D721Med (cell line): ENCODE measurements around the gene KATNIP.

Experiments
- DNase-seq: peaks from one replicate; pipeline ENCODE4 v3.0.0; 2011; ENCODE audit warnings: low spot score; ENCODE audit not compliant: insufficient read length
- FAIRE-seq: peaks from 2 replicates; lab custom pipeline; 2011; peaks lifted over from hg19 to GRCh38; lab: Jason Lieb, UNC
- TF ChIP-seq, protein P1 (sequence below): IDR thresholded peaks from 2 replicates; pipeline ENCODE4 v1.5.1; 2012; ENCODE audit warnings: mild to moderate bottlenecking, control low read depth; ENCODE audit not compliant: insufficient read depth; ENCODE audit errors: missing control alignments

KATNIP gene

DNA sequence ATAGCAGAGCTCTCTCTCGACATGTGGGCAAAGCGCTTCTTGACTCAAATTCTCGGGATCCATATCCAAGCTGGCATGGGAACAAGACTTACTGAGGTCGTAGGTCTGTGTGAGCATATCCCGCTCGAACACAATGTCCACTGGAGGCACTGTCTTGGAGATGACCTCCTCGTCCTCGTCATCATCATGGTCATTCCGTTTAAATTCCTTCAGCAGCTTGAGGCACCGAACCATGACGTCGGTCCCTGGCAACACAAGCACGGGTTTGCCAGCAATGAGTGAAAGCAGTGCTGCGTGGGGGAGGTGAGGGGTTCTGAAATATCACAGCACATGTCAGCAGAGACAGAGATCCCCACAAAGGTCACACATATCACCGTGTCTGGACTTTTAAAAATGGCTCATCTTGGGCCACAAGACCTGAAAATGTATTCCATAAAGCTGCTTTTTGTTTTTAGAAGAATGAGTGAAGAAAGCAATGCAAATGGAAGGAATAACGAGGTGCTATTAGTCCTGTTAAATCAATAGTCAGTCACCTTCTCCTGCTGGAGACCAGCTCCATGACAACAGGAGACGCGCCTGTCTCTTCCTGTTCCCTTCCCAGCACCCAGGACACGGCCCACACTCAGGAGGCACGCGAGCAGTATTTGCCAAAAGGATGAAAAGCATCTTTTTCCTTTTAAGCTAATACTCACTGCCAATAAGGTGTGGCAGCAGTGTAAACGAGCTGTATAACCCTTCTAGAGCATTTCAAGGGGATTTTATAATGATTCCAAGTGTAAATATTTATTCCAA is 38.1 kb upstream of the KATNIP start:
- DNase-seq (no peak), FAIRE-seq (no peak)
- TF ChIP-seq, protein P1, sequence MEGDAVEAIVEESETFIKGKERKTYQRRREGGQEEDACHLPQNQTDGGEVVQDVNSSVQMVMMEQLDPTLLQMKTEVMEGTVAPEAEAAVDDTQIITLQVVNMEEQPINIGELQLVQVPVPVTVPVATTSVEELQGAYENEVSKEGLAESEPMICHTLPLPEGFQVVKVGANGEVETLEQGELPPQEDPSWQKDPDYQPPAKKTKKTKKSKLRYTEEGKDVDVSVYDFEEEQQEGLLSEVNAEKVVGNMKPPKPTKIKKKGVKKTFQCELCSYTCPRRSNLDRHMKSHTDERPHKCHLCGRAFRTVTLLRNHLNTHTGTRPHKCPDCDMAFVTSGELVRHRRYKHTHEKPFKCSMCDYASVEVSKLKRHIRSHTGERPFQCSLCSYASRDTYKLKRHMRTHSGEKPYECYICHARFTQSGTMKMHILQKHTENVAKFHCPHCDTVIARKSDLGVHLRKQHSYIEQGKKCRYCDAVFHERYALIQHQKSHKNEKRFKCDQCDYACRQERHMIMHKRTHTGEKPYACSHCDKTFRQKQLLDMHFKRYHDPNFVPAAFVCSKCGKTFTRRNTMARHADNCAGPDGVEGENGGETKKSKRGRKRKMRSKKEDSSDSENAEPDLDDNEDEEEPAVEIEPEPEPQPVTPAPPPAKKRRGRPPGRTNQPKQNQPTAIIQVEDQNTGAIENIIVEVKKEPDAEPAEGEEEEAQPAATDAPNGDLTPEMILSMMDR: no peak

DNA sequence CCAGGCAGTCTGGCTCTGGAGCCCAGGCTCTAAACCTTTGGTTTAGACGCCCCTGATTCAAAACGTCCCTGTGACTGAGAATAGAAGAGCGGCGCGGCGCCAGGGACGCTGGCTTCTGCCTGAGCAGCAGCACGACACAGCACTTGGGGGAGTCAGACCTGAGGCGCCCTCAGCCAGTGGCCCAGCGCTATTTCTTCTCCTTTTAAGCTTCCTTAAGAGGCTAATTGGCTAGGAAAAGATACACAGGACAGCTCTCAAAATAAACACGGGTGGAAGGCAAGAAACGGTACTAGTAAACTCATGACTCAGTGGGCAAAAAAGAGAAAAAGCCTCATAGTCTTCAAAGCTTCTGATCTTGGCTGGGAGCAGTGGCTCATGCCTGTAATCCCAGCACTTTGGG is 35.1 kb upstream of the KATNIP start:
- no peak for FAIRE-seq
- TF ChIP-seq, protein P1: no peak
- DNase-seq: no peak

DNA sequence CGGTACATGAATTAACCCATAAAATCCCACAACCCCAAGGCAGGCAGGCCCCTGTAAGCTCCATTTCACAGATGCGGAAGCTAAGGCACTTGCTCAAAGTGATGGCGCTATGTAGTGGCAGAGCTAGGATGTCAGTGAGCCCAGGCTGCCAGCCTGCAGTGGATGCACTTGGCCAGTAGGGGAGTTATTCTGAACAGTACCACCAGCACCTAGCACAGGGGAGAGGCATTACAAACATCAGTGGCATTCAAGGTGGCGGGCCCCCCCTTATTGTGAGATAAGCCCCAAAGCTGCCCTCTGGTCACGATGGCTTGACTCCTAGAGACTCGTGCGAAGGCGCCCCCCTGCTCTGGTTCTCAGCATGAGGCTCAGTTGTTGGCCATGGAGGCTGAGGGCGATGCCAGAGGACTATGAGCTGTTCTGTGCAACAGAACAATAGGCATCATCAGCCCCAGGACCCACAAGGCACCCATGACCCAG is 34.0 kb upstream of the KATNIP start:
- TF ChIP-seq, protein P1: peak; percentile 38
- FAIRE-seq (no peak), DNase-seq (peak; percentile 55)

DNA sequence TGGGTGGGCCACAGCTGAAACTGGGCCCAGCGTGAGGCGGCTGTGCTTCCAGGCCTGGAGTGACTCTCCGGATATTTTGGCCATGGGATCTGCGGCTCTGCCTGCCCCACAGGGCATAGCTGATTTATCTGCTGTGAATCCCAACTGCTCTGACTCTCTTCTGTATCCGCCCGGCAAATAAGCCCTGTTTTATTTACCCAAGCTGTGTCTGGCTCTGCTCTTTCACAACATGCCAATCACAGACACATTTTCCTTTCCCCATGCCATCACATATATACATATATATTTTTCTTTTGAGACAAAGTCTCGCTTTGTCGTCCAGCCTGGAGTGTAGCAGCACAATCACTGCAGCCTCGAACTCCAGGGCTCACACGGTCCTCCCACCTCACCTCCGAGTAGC is 33.6 kb upstream of the KATNIP start:
- TF ChIP-seq, protein P1: no peak
- FAIRE-seq (no peak), DNase-seq (no peak)

DNA sequence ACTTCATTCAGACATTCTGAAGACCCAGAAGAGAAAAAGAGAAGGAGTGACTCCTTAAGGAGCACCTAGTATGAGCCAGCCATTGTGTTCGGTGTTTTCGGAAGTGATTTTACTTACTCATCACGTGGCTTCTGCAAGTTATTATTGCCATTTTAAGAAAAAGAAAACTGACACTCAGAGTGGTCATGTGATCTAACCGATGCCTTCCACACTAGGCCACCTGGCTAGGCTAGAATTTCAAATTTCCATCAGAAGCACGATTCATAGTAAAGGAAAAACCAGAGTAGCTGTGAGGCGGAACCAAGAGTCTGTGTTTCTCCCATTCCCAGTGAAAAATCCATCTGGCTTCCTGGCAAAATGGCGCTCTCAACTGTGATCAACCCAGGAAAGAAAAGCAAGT is 32.3 kb upstream of the KATNIP start:
- DNase-seq (no peak), FAIRE-seq (no peak)
- TF ChIP-seq, protein P1: no peak

DNA sequence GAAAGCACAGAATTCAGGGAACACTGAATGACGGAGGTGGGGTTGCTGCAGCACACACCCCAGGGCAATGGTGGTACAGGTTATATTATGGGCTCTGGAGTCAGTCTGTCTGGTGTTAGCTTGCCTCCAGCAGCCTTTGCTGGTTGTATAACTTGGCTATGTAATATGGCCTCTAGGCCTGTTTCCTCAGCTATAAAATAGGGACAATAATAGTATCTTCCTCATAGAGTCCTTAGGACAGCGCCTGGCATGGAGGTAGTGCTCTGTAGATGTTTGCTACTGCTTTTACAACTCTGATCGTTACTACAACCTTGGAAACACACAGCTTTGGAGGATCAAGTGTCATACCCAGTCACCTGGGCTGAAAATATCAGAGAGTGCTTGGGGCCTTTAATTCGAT is 31.7 kb upstream of the KATNIP start:
- DNase-seq (no peak), FAIRE-seq (no peak)
- TF ChIP-seq, protein P1: no peak
